ENCODE results near the gene ADRM1. TPM values are rescaled to one million over a fixed set of nuclear protein-coding genes. Genes with fewer than 3 reads are reported as not detected.

Gene ADRM1
- total RNA-seq, 1 donor from 2014 or later: 97.9 TPM

- ChIA-PET POLR2A (interaction anchor here (0.6 kb wide), 1 partner anchor 57 kb away, joined by 13 read pairs; no protein-coding TSS in a partner anchor), CTCF (no interaction called here)
- TF ChIP-seq, protein P1, sequence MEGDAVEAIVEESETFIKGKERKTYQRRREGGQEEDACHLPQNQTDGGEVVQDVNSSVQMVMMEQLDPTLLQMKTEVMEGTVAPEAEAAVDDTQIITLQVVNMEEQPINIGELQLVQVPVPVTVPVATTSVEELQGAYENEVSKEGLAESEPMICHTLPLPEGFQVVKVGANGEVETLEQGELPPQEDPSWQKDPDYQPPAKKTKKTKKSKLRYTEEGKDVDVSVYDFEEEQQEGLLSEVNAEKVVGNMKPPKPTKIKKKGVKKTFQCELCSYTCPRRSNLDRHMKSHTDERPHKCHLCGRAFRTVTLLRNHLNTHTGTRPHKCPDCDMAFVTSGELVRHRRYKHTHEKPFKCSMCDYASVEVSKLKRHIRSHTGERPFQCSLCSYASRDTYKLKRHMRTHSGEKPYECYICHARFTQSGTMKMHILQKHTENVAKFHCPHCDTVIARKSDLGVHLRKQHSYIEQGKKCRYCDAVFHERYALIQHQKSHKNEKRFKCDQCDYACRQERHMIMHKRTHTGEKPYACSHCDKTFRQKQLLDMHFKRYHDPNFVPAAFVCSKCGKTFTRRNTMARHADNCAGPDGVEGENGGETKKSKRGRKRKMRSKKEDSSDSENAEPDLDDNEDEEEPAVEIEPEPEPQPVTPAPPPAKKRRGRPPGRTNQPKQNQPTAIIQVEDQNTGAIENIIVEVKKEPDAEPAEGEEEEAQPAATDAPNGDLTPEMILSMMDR (IDR thresholded peaks at IDR 0.05): no peak
Measured at GRCh38 chr20:62282877-62283503, 19.8 kb upstream of the ADRM1 start.

DNA sequence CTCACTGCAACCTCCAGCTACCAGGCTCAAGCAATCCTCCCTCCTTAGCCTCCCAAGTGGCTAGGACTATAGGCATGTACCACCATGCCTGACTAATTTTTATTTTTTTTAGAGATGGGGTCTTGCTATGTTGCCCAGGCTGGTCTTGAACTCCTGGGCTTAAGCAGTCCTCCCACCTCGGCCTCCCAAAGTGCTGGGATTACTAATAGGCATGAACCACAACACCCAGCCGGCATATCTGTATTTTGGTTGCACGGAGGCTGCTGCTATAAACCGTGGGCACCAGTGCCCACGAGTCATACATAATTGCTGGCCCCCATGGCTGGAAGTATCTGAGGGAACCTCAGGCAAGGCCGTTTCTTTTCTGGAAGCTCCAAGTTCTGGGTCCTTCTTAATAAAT, 18.3 kb upstream of the ADRM1 start:
- Mint-ChIP-seq H3K27me3 (no peaks in the 10 kb centered on the region), H3K4me1 (no peaks in the 10 kb centered on the region), H3K4me3 (no peak overlapping the region), H3K9me3 (no peaks in the 10 kb centered on the region), H3K27ac (no peak overlapping the region), H3K36me3 (ENCODE audit: low read depth) (peaks cover 85% of the 10 kb centered on the region)
- POLR2A ChIA-PET: no interaction called here
- TF ChIP-seq, protein P1 (IDR thresholded peaks at IDR 0.05): no peak
- intact Hi-C loops (cut with micrococcal nuclease): no loop called here
- CTCF ChIA-PET: no interaction called here
- ATAC-seq (ENCODE audit: low read depth): no peak
- no peak for DNase-seq

More at GRCh38 chr20:62282877-62283503, 19.8 kb upstream of the ADRM1 start:
- Mint-ChIP-seq H3K27ac (no peak overlapping the region), H3K36me3 (ENCODE audit: low read depth) (peaks cover 91% of the 10 kb centered on the region), H3K4me3 (no peak overlapping the region), H3K27me3 (no peaks in the 10 kb centered on the region), H3K9me3 (no peaks in the 10 kb centered on the region), H3K4me1 (no peaks in the 10 kb centered on the region)
- intact Hi-C loops (cut with micrococcal nuclease): no loop called here
- ATAC-seq (ENCODE audit: low read depth) (no peak), DNase-seq (no peak)

DNA sequence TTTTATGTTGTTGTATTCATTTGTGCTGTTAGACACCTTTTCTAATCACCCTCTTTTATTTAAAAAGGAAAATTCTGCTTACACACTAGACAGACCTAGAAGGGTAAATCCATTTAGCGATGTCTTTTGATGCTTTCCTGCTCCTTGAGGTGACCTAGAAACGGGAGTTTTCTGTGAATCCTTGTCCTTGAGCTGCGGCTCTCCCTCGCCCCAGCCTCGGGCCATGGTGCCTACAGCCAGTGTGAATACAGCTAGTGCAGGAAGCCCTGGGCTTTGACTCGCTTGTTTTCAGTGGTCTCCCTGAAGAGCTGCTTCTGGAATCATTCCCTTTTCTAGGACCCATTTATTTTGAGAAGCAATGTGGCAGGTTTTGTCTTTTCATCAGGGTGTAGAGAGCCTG, 17.6 kb upstream of the ADRM1 start:
- DNase-seq (no peak), ATAC-seq (ENCODE audit: low read depth) (no peak)
- Mint-ChIP-seq H3K4me1 (no peaks in the 10 kb centered on the region), H3K9me3 (no peaks in the 10 kb centered on the region), H3K4me3 (no peak overlapping the region), H3K27me3 (no peaks in the 10 kb centered on the region), H3K27ac (no peak overlapping the region), H3K36me3 (ENCODE audit: low read depth) (peaks cover 78% of the 10 kb centered on the region)
- POLR2A ChIA-PET: no interaction called here
- intact Hi-C loops (cut with micrococcal nuclease): no loop called here
- TF ChIP-seq, protein P1 (IDR thresholded peaks at IDR 0.05): no peak
- CTCF ChIA-PET: no interaction called here

DNA sequence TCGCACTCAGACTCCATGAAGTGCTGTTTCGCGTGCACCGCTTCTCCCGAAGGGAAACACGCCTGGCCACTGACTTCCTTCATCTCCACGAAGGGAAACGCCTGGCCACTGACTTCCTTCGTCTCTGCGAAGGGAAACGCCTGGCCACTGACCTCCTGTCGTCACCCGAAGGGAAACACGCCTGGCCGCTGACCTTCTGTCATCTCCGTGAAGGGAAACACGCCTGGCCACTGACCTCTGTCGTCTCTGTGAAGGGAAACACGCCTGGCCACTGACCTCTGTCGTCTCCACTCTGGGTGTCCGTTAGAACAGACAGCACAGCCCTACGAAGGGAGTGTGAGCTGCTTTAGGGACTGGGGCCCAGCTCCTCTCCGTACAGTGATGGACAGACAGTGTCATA, 17.1 kb upstream of the ADRM1 start:
- H3K27ac Mint-ChIP-seq: no peak overlapping the region
- no peaks in the 10 kb centered on the region for H3K27me3 Mint-ChIP-seq
- no peak for ATAC-seq (ENCODE audit: low read depth)
- no peak for DNase-seq
- intact Hi-C loops (cut with micrococcal nuclease): no loop called here
- no peaks in the 10 kb centered on the region for H3K9me3 Mint-ChIP-seq
- POLR2A ChIA-PET: no interaction called here
- TF ChIP-seq, protein P1 (IDR thresholded peaks at IDR 0.05): no peak
- CTCF ChIA-PET: no interaction called here
- H3K36me3 Mint-ChIP-seq (ENCODE audit: low read depth): peaks cover 73% of the 10 kb centered on the region
- H3K4me3 Mint-ChIP-seq: no peak overlapping the region
- H3K4me1 Mint-ChIP-seq: no peaks in the 10 kb centered on the region

GRCh38 chr20:62286493-62287064, 16.2 kb upstream of the ADRM1 start:
- no peaks in the 10 kb centered on the region for H3K27me3 Mint-ChIP-seq
- no peak overlapping the region for H3K4me3 Mint-ChIP-seq

More at GRCh38 chr20:62286493-62287064, 16.2 kb upstream of the ADRM1 start:
- H3K9me3 Mint-ChIP-seq: no peaks in the 10 kb centered on the region
- H3K4me1 Mint-ChIP-seq: peaks cover 5% of the 10 kb centered on the region
- CTCF ChIA-PET: no interaction called here
- H3K27ac Mint-ChIP-seq: no peak overlapping the region
- peaks cover 72% of the 10 kb centered on the region for H3K36me3 Mint-ChIP-seq (ENCODE audit: low read depth)
- TF ChIP-seq, protein P1 (IDR thresholded peaks at IDR 0.05): no peak
- ATAC-seq (ENCODE audit: low read depth) (no peak), DNase-seq (no peak)
- POLR2A ChIA-PET: no interaction called here
- intact Hi-C loops (cut with micrococcal nuclease): no loop called here

Measured in activated B cell treated with CpG ODN at 0.5 μM for 24 hours (primary cell).